GM12865 (cell line): Measurements from ENCODE around the gene SLC44A1.
"Not testable (repeated sequence)": the region's sequence is repeated elsewhere in the genome, so short reads cannot be mapped to it uniquely, and the experiment has no call there.

Experiments
- DNase-seq: peaks from one replicate; pipeline ENCODE4 v3.0.0; 2010; ENCODE audit warnings: low read depth
- H3K4me3 ChIP-seq: 2 replicates; pipeline ENCODE4 v1.5.1; 2011; ENCODE audit warnings: mild to moderate bottlenecking, low read depth, low read length, control low read depth
- CTCF ChIP-seq: IDR thresholded peaks from 2 replicates; pipeline ENCODE4 v1.5.1; 2011; ENCODE audit warnings: low read length, control low read depth, low read depth, inconsistent platforms; ENCODE audit not compliant: insufficient read depth; ENCODE audit errors: missing control alignments

Gene SLC44A1

GRCh38 chr9:105257809-105258208, 13.4 kb downstream of the SLC44A1 start:
- TF ChIP-seq CTCF, result no peak
- DNase-seq, result no peak

DNA sequence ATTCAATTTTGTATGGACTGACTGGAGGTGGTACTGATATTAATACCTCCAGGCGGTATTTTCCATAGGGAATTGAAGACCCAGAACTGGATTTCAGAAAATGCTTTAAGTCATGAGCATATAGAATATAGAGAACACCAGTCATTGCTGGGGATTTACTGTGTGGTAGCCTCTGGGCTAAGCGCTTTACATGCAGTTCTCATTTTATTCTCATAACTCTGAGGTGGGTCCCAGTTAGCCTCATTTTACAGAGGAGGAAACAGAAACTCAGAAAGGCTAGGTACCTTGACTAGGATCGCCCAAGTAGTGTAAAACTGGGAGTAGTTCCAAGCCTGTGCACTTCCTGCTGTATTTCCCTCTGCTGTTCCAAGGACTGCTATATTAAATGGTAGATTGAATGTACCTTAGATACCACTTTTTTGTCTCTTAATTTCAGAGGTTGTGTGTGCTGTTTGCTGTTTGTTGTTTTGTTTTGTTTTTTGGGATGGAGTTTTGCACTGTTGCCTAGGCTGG, 13.8 kb downstream of the SLC44A1 start:
- no peak overlapping the region for H3K4me3 ChIP-seq
- TF ChIP-seq CTCF, result no peak
- DNase-seq, result peak; percentile 35

More at GRCh38 chr9:105257809-105258208, 13.4 kb downstream of the SLC44A1 start:
- H3K4me3 ChIP-seq, result no peak overlapping the region

- no peak overlapping the region for H3K4me3 ChIP-seq
- no peak for DNase-seq
- TF ChIP-seq CTCF, result no peak
Observed at GRCh38 chr9:105259274-105259673, 14.8 kb downstream of the SLC44A1 start.

DNA sequence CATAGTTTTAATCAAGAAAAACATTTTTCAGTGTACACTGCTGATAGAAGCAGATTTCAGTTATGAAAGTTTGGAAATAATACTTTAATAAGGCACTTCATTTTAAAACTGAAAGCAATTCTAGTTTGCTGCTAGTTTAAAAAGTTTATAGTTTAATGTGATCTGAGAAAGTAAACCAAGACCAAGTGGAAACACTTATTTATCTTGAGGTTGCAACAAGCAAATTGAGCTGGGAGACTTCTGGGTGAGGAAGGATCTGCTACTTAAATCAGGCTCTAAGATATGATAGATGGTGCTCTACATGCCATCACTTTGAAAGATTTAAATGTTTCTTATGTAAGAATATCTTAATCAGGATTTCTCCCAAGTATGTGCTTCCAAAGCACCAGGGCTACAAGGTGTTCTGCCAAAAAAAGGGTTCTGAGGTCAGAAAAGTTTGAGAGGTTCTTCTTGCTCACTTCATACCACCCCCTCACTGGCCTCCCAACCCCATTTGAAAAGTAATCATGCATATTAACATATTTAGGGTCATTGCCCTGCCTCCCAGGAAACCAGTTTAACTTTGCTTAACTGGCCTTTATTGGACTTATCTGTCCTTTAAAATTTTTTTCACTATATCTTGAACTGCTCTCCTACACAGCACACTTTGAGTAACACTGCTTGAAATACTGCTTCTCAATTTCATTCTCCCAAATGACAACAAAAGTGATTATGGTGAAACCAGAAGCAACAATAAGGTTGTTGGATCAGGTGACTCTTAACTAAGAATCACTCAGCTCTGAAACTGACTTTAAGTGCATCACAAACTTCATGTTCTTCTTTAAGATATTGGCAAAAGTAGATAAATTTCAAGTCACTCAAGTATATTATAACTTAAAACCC, 15.5 kb downstream of the SLC44A1 start:
- H3K4me3 ChIP-seq, result no peak overlapping the region
- DNase-seq, result peak; percentile 34
- no peak for TF ChIP-seq CTCF

GRCh38 chr9:105262497-105262896, 18.0 kb downstream of the SLC44A1 start:
- DNase-seq, result no peak
- no peak for TF ChIP-seq CTCF
- no peak overlapping the region for H3K4me3 ChIP-seq

DNA sequence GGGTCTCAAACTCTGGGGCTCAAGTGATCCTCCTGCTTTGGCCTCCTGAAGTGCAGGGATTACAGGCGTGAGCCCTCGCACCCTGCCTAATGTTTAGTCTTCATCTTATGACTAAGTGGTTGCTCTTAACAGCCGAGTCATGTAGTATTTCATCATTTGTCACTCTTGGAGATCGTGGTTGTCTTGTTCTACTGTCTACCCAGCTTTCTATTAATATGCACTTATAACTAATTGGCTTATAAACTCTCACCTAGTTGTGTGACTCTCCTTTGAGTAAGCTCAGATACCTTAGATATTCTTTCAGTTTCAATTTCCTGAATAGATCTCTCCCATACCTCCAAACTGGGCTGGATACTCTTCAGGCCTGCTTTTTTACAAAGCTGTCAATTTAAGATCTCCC, 19.9 kb downstream of the SLC44A1 start:
- H3K4me3 ChIP-seq, result no peak overlapping the region
- DNase-seq, result peak; percentile 13
- TF ChIP-seq CTCF, result no peak

DNA sequence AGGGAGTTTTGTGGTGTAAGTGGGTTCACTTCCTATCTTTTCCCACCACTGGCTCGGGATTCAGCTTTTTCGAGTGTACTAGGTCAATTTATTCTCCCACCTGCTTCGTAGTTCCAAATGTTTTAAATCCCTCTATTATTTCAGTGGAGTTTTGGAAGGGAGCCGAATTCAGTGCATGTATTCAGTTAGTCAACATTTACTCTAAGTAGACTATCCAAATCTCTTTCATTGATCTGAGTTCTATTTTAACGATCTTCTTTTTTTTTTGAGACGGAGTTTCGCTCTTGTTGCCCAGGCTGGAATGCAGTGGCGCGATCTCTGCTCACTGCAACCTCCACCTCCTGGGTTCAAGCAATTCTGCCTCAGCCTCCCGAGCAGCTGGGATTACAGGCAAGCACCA, 23.8 kb downstream of the SLC44A1 start:
- not testable (repeated sequence) for H3K4me3 ChIP-seq, DNase-seq
